Adrenal gland (tissue), 12 donors: Measurements from ENCODE around the gene MAP3K6. TPM values are rescaled to one million over a fixed set of nuclear protein-coding genes. Genes with fewer than 3 reads are reported as not detected.
"Not testable (repeated sequence)": the region's sequence is repeated elsewhere in the genome, so short reads cannot be mapped to it uniquely, and the experiment has no call there.

Experiments used
- DNase-seq, 7 donors: peaks; one replicate each; pipeline ENCODE4 v3.0.0-alpha.2; 2019 to 2020
- H3K27ac ChIP-seq, 5 donors: fragments of 200-600 bp; sonication (generic) in 4 of 5; 1 replicate in 3 of 5; 2 replicates in 2 of 5; pipeline versions ENCODE4 v1.5.1 to v1.8.0; 2016 to 2020; ENCODE audit warnings: mild to moderate bottlenecking in 1 of 5
- H3K27me3 ChIP-seq: fragments of 200-600 bp; 2 replicates; pipeline ENCODE4 v1.8.0; 2021
- H3K36me3 ChIP-seq, 2 donors: fragments of 200-600 bp; replicated peaks in 1 of 2; 1 replicate in 1 of 2; 2 replicates in 1 of 2; pipeline versions ENCODE4 v1.5.1 to v1.8.0; 2018 to 2022
- H3K4me1 ChIP-seq, 2 donors: fragments of 200-600 bp; replicated peaks in 1 of 2; 1 replicate in 1 of 2; 2 replicates in 1 of 2; pipeline versions ENCODE4 v1.5.1 to v1.8.0; 2018 to 2021
- H3K4me3 ChIP-seq, 4 donors: fragments of 200-600 bp; sonication (generic) in 3 of 4; one replicate each; pipeline ENCODE4 v1.5.1; 2016 to 2018
- H3K9me3 ChIP-seq, 3 donors: fragments of 200-600 bp; sonication (generic) in 1 of 3; replicated peaks in 1 of 3; 1 replicate in 2 of 3; 2 replicates in 1 of 3; pipeline versions ENCODE4 v1.5.1 to v1.8.0; 2016 to 2021
- CTCF ChIP-seq, 6 experiments: fragments of 450-650 bp in 4 of 6; fragments of 200-600 bp in 2 of 6; sonication (generic) in 1 of 6; IDR thresholded peaks; 1 replicate in 5 of 6; 2 replicates in 1 of 6; pipeline versions ENCODE4 v1.5.1 to v1.8.0; 2016 to 2021; ENCODE audit warnings: antibody characterized with exemption in 6 of 6, mild to moderate bottlenecking in 2 of 6, moderate library complexity in 1 of 6
- POLR2A ChIP-seq, 2 donors: fragments of 450-650 bp; IDR thresholded peaks; one replicate each; pipeline ENCODE4 v1.6.1; 2017; ENCODE audit warnings: antibody characterized with exemption in 2 of 2, mild to moderate bottlenecking in 2 of 2, moderate library complexity in 1 of 2
- whole genome bisulfite sequencing, 4 donors: extraction: QIAGEN DNeasy Blood & Tissue Kit in 2 of 4; methylation state at CpG; one replicate each; pipeline versions ENCODE4 v1.1.5 to v1.1.7; 2013 to 2017; 5-methylcytosine and 5-hydroxymethylcytosine counted together
- intact Hi-C, 2 donors: fragments of 100-400 bp; cut with DNase I; formaldehyde crosslinking; loops; one replicate each; pipeline versions ENCODE4 v1.14.1 to v1.15.0; 2022 to 2023
- polyA plus RNA-seq, 3 donors: library from polyadenylated mRNA; stranded (reverse); fragments of 200-250 nt in 2 of 3; fragments of 350-450 nt in 1 of 3; fragmentation: Illumina TruSeq in 1 of 3; extraction: RNeasy Lipid Tissue Mini Kit (QIAGEN cat#74804) in 1 of 3; gene quantifications; one replicate each; pipeline ENCODE4 v1.2.3, GENCODE V29; 2013 to 2014
- total RNA-seq, 9 donors: library from RNA; depleted of rRNA in 4 of 9; stranded (reverse); fragments of >200 nt in 4 of 9; fragments of 120-200 nt in 1 of 9; fragmentation: NEBNext Ultra II Directional in 1 of 9; extraction: Animal tissue kit (Norgen Biotek cat#: 25700) in 1 of 9; gene quantifications; one replicate each; pipeline versions ENCODE4 v1.1.0 to v1.2.4, GENCODE V29; 2013 to 2023
- donor health status: healthy with polysubstance abuse.
- donor health status: Bipolar disorder and iron deficiency.
- donor health status: DM: yes; HTN: yes; CAD: no.
- donor health status: DM: no; HTN: no; CAD: no.
- donor health status: DM: no; HTN: no; CAD: no.
- donor health status: DM: yes; HTN: yes; CAD: no.

MAP3K6 gene
- total and polyA plus RNA-seq, 12 donors = 6.5 to 136 (median 26.6) TPM

GRCh38 chr1:27410709-27411108, 43.9 kb upstream of the MAP3K6 start:
- peaks cover 0 to 84% of the 10 kb centered on the region in 2 donors for H3K36me3 ChIP-seq
- no peak overlapping the region for H3K27ac ChIP-seq
- H3K9me3 ChIP-seq = no peaks in the 10 kb centered on the region
- intact Hi-C loops = no loop called here
- 82 to 89% (median 84%) methylated on average over 2 of the region's 2 CpGs for WGBS, 4 donors
- no peak for DNase-seq
- no peak for TF ChIP-seq POLR2A (IDR thresholded peaks at IDR 0.05)
- no peak for TF ChIP-seq CTCF (IDR thresholded peaks at IDR 0.05)
- H3K4me1 ChIP-seq = peaks cover 25 to 31% of the 10 kb centered on the region in 2 donors
- no peak overlapping the region for H3K4me3 ChIP-seq
- H3K27me3 ChIP-seq = no peaks in the 10 kb centered on the region

- no peaks in the 10 kb centered on the region for H3K9me3 ChIP-seq
- DNase-seq = no peak
- H3K36me3 ChIP-seq = peaks cover 0 to 74% of the 10 kb centered on the region in 2 donors
- no peak overlapping the region for H3K4me3 ChIP-seq
- no peaks in the 10 kb centered on the region for H3K27me3 ChIP-seq
- WGBS, 4 donors = 92 to 95% (median 93%) methylated on average over 11 of the region's 11 CpGs
- H3K27ac ChIP-seq = no peak overlapping the region
- H3K4me1 ChIP-seq = peaks cover 25 to 42% of the 10 kb centered on the region in 2 donors
- TF ChIP-seq POLR2A (IDR thresholded peaks at IDR 0.05) (no peak), CTCF (IDR thresholded peaks at IDR 0.05) (no peak)
- intact Hi-C loops = loop anchor here in 1 of 2 donors (10.0 kb wide), 1 partner anchor 145 kb away; no protein-coding TSS in a partner anchor
Observed at GRCh38 chr1:27409669-27410068, 42.9 kb upstream of the MAP3K6 start.

- H3K27ac ChIP-seq = no peak overlapping the region
- no peak for DNase-seq
- H3K27me3 ChIP-seq = no peaks in the 10 kb centered on the region
- peaks cover 0 to 59% of the 10 kb centered on the region in 2 donors for H3K36me3 ChIP-seq
- WGBS, 4 donors = 88 to 98% (median 93%) methylated on average over 9 of the region's 9 CpGs
- TF ChIP-seq CTCF (IDR thresholded peaks at IDR 0.05) (no peak), POLR2A (IDR thresholded peaks at IDR 0.05) (no peak)
- no peak overlapping the region for H3K4me3 ChIP-seq
- intact Hi-C loops = loop anchor here in 1 of 2 donors (10.0 kb wide), 1 partner anchor 147 kb away; no protein-coding TSS in a partner anchor
- H3K9me3 ChIP-seq = no peaks in the 10 kb centered on the region
- H3K4me1 ChIP-seq = peaks cover 16 to 44% of the 10 kb centered on the region in 2 donors
Observed at GRCh38 chr1:27408151-27408550, 41.4 kb upstream of the MAP3K6 start.

GRCh38 chr1:27406791-27407190, 40.0 kb upstream of the MAP3K6 start:
- Histone ChIP-seq H3K27ac (peak overlapping the region; percentile 49 to 89 (median 81)), H3K4me1 (peaks cover 25 to 52% of the 10 kb centered on the region in 2 donors), H3K36me3 (peaks cover 0 to 49% of the 10 kb centered on the region in 2 donors)
- H3K4me3 ChIP-seq, H3K27me3 ChIP-seq, H3K9me3 ChIP-seq, DNase-seq: not testable (repeated sequence)
- 68 to 83% (median 72%) methylated on average over 1 to 2 of the region's 2 CpGs for WGBS, 4 donors
- intact Hi-C loops = loop anchor here in 1 of 2 donors (10.0 kb wide), 1 partner anchor 148 kb away; no protein-coding TSS in a partner anchor

GRCh38 chr1:27406362-27406680, 39.6 kb upstream of the MAP3K6 start:
- Histone ChIP-seq H3K27ac (peak overlapping the region; percentile 49 to 89 (median 81)), H3K9me3 (no peaks in the 10 kb centered on the region), H3K36me3 (peaks cover 0 to 44% of the 10 kb centered on the region in 2 donors), H3K4me1 (peaks cover 27 to 54% of the 10 kb centered on the region in 2 donors), H3K27me3 (no peaks in the 10 kb centered on the region), H3K4me3 (no peak overlapping the region)
- no peak for TF ChIP-seq POLR2A (IDR thresholded peaks at IDR 0.05)
- no peak for TF ChIP-seq CTCF (IDR thresholded peaks at IDR 0.05)
- intact Hi-C loops = loop anchor here in 1 of 2 donors (10.0 kb wide), 1 partner anchor 148 kb away; no protein-coding TSS in a partner anchor
- 51 to 84% (median 72%) methylated on average over 4 of the region's 4 CpGs for WGBS, 4 donors
- no peak for DNase-seq
